ENCODE measurements around the gene CACNA1B.

The CACNA1B gene

DNA sequence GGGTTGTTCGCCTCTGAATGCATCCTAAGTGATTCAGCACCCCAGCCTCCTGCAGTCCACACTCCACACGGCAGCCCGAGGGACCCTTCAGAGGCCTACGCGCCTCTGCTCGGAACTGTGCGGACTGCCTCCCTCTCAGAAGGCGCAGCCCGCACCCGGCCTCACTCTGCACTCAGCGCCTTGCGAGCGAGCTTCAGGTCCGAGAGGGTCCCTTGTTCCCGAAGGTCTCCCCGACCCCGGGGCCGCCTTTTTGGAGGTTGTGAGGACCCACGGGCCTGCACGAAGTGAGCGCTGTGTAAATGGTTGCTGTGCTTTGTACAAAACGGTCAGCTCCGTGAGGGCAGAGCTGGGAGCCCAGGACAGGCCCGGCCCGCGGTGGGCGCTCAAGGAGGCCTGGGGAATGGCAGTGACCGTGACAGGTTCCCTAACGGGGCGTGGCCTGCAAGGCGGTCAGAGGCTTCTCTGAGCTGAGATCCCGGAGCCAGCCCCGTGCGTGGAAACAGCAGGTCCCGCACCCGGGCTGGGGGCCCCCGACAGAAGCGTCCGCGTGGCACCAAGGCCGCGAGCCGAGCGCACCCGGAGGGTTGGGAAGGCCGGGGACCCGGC lies 698 bp upstream of the CACNA1B start:
- no peak overlapping the region for H3K4me3 ChIP-seq (ENCODE audit: low read depth, low read length)
- no peak for DNase-seq (ENCODE audit: low read depth)
- TF ChIP-seq, protein P1, sequence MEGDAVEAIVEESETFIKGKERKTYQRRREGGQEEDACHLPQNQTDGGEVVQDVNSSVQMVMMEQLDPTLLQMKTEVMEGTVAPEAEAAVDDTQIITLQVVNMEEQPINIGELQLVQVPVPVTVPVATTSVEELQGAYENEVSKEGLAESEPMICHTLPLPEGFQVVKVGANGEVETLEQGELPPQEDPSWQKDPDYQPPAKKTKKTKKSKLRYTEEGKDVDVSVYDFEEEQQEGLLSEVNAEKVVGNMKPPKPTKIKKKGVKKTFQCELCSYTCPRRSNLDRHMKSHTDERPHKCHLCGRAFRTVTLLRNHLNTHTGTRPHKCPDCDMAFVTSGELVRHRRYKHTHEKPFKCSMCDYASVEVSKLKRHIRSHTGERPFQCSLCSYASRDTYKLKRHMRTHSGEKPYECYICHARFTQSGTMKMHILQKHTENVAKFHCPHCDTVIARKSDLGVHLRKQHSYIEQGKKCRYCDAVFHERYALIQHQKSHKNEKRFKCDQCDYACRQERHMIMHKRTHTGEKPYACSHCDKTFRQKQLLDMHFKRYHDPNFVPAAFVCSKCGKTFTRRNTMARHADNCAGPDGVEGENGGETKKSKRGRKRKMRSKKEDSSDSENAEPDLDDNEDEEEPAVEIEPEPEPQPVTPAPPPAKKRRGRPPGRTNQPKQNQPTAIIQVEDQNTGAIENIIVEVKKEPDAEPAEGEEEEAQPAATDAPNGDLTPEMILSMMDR (conservative IDR thresholded peaks at IDR 0.05; ENCODE audit: low read depth, low read length) = no peak

DNA sequence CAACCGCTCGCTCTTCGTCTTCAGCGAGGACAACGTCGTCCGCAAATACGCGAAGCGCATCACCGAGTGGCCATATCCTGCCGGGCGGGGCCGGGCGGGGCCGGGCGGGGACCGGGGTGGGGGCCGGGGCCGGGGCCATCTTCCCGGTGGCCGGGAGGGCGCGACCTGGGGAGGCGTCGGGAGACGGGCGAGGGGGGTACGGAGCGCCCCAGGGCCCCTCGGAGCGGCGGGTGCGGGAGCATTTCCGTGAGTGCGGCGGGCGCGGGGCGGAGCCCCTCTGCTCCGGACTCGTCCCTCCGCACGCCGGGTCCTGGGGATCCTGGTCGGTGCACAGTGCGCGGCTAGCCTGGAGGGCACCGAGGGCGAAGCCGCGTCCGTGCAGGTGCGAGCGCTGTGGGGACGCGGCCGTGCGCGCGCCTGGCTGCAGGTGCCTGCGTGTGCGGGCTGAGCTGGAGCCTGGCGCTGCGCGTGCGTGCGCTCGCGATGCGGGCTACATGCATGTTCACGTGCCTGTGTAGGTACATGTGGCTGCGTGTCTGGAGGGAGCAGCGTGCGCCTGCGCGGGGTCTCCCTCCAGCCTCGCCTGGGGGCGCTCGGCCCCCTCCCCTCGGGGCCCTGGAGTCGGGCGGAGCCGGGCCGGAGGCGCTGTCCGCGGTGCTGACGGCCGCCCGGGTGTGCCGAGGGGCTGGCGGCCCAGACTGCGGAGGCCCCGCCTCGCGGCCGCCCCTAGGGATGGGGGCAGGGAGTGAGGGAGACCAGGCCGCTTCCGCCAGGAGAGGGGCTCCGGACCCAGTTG lies 762 bp downstream of the CACNA1B start:
- DNase-seq (ENCODE audit: low read depth) = peak; percentile 25
- H3K4me3 ChIP-seq (ENCODE audit: low read depth, low read length) = peak overlapping the region; percentile 41

DNA sequence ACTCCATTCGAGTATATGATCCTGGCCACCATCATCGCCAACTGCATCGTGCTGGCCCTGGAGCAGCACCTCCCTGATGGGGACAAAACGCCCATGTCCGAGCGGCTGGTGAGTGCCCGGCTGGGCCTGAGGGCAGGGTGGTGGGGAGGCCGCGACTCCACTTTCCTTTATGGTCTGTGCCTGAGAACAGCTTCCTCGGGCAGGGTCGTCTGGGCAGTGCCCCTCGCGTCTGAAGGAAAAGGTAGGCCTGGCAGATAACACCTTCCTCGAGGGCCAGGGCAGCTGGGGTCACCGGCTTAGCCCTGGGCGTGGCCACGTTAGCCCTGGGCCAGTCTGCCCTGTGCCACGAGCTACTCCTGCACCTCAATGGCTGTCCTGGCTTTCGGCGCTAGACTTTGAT lies 1.5 kb downstream of the CACNA1B start:
- no peak overlapping the region for H3K4me3 ChIP-seq (ENCODE audit: low read depth, low read length)
- no peak for DNase-seq (ENCODE audit: low read depth)
- TF ChIP-seq, protein P1 (conservative IDR thresholded peaks at IDR 0.05; ENCODE audit: low read depth, low read length) = no peak

More for the DNA sequence above, 762 bp downstream of the CACNA1B start:
- TF ChIP-seq, protein P1 (conservative IDR thresholded peaks at IDR 0.05; ENCODE audit: low read depth, low read length) = no peak

DNA sequence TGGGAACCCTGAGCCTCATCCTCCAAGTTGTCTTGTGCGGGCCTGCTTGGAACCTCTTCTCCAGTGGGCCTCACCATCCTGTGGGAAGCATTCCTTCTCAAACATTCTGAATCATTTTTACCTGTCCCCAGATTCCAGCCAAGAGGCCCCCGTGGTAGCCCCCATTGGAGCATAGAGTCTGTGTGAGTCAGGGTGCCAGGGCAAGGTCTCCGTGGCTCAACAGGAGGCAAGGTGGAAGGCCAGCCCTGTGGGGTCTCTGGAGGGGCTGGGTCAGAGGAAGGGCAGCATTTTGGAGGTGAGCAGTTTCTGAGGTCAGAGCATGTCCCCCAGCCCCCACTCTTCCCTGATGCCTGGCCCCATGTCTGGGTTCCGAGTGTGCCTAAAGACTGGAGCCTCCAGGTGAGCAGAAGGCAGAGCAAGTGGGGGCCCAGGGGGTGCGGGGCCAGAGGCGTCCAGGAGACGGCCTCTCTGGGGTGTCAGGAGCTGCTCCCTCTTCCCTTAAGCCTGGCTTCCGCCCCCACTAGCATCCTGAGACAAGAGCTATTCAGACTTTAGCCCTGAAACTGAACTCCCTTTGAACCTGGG lies 2.1 kb downstream of the CACNA1B start:
- TF ChIP-seq, protein P1 (conservative IDR thresholded peaks at IDR 0.05; ENCODE audit: low read depth, low read length) = no peak
- H3K4me3 ChIP-seq (ENCODE audit: low read depth, low read length) = no peak overlapping the region
- no peak for DNase-seq (ENCODE audit: low read depth)

DNA sequence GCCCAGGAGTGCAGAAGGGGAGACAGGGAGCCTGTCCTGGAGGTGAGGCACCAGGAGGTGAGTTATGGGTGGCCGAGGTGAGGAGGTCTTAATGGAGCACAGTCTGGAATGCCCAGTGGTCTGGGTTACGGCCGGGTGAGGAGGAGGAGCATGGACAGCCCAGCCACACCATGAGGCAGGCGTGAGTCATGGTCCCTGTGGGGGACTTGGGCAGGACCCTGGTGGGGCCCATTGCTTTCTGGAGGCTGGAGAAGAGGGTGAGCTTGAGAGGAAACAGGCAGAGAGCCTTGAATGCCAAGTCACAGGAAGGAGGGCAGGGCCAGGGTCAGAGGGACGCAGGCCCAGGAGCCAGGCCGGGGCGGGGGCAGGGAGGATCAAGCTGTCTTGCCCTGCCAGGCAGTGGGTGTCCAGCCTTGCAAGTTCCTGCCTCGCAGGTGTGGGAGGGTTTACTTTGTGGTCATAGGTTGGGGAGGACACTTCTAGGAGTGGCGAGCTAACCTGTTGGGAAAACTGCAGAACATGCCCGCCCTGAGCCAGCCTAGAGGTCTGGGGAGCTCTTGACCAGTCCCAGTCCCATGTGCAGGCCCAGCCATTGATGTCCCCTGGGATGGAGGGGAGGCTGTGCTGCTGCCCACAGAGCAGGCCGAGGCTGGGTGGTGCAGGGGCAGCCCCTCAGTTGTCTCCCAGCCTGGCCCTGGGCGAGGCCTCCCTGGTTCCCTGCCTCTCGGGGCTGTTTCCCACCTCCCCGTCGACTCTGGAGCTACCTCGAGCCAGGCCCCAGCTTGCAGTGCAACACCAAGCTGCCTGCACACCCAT lies 2.8 kb downstream of the CACNA1B start:
- DNase-seq (ENCODE audit: low read depth) = no peak
- TF ChIP-seq, protein P1 (conservative IDR thresholded peaks at IDR 0.05; ENCODE audit: low read depth, low read length) = no peak

DNA sequence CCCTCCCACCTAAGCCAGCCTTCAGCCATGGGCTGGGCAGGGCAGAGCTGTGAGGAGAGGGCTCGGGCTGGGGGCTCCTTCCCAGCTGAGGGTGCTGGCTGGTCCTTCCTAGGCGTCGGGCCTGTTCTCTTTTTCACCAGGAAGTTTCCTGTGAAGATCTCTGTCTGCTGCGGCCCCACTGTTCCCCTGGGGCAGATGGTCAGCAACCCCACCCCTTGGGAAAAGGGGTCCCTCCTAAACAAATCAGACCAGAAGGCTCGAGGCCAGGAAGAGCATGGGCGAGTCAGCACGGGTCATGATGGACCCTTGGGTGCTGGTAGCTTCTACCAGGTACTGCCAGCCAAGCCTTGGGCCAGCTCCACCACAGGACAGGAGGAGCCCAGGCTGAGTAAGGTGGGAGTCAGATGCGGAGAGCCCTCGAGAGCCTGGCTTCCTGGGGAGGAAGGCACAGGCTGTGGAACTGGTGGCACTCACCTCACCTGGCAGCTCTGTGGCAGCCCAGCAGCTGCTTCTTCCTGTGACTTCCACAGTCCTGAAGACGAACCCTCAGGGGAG lies 3.5 kb downstream of the CACNA1B start:
- TF ChIP-seq, protein P1 (conservative IDR thresholded peaks at IDR 0.05; ENCODE audit: low read depth, low read length) = no peak
- no peak for DNase-seq (ENCODE audit: low read depth)
- H3K4me3 ChIP-seq (ENCODE audit: low read depth, low read length) = no peak overlapping the region

More for the DNA sequence above, 2.8 kb downstream of the CACNA1B start:
- H3K4me3 ChIP-seq (ENCODE audit: low read depth, low read length) = no peak overlapping the region
